Measurements from ENCODE around the gene CFAP299. TPM values are rescaled to one million over a fixed set of nuclear protein-coding genes. Genes with fewer than 3 reads are reported as not detected.

Gene CFAP299
- total RNA-seq, 1 experiment from 2014 or later, result not detected

GRCh38 chr4:80956421-80956820, 620.9 kb downstream of the CFAP299 start:
- intact Hi-C loops (cut with micrococcal nuclease), result no loop called here
- Histone ChIP-seq H3K9me3 (ENCODE audit: control insufficient read depth in 1 of 2, insufficient read depth in 1 of 2, low read depth in 1 of 2, low read length in 2 of 2) (no peaks in the 10 kb centered on the region), H3K36me3 (ENCODE audit: control insufficient read depth in 1 of 2, insufficient read depth in 2 of 2, low read length in 2 of 2) (no peaks in the 10 kb centered on the region), H3K9me2 (ENCODE audit: insufficient read depth) (no peaks in the 10 kb centered on the region), H2AFZ (ENCODE audit: low read depth, low read length, poor library complexity, severe bottlenecking) (no peak overlapping the region), H3K4me2 (ENCODE audit: low read length) (no peak overlapping the region), H3K9ac (ENCODE audit: low read length) (no peak overlapping the region), H3K27me3 (ENCODE audit: insufficient read depth, low read length) (peaks cover 31% of the 10 kb centered on the region), H3K27ac (ENCODE audit: low read depth, low read length) (no peak overlapping the region), H3K79me2 (ENCODE audit: insufficient read depth, low read length) (no peaks in the 10 kb centered on the region), H3K4me3 (replicated peaks in 1 of 2; ENCODE audit: low read depth in 1 of 2, low read length in 2 of 2) (no peak overlapping the region), H4K20me1 (ENCODE audit: insufficient read depth) (no peaks in the 10 kb centered on the region), H3K4me1 (ENCODE audit: control insufficient read depth in 1 of 2, insufficient read depth in 2 of 2, low read length in 2 of 2) (no peaks in the 10 kb centered on the region)
- TF ChIP-seq ZFX (IDR thresholded peaks at IDR 0.05), result no peak
- TF ChIP-seq TCF7L2 (IDR thresholded peaks at IDR 0.05; ENCODE audit: borderline replicate concordance, extremely low read depth, insufficient read depth, insufficient read length), result no peak
- TF ChIP-seq SP1 (IDR thresholded peaks at IDR 0.05; ENCODE audit: low read depth), result no peak
- TF ChIP-seq ZNF274 (IDR thresholded peaks at IDR 0.05; ENCODE audit: low read depth, low read length), result no peak
- TF ChIP-seq MAX (IDR thresholded peaks at IDR 0.05), result no peak
- no peak for TF ChIP-seq RAD21 (IDR thresholded peaks at IDR 0.05; ENCODE audit: low read depth)
- no peak for TF ChIP-seq EZH2 (IDR thresholded peaks at IDR 0.05)
- no peak for TF ChIP-seq SIN3A (IDR thresholded peaks at IDR 0.05; ENCODE audit: low read depth)
- TF ChIP-seq YY1 (IDR thresholded peaks at IDR 0.05; ENCODE audit: extremely low read depth, insufficient replicate concordance, low read depth, low read length), result no peak
- no peak for TF ChIP-seq POLR2AphosphoS5 (IDR thresholded peaks at IDR 0.05; ENCODE audit: low read depth, low read length)
- ChIA-PET RAD21 (ENCODE audit: low non-redundant PET in 1 of 2, low total read pairs in 2 of 2, uncharacterized antibody in 2 of 2, unreplicated experiment in 2 of 2) (no interaction called here), POLR2A (no interaction called here), CTCF (no interaction called here)
- no peak for ATAC-seq
- no peak for DNase-seq (ENCODE audit: low read depth, low spot score)
- BruUV-seq (replicated peaks), result no TSS peak

DNA sequence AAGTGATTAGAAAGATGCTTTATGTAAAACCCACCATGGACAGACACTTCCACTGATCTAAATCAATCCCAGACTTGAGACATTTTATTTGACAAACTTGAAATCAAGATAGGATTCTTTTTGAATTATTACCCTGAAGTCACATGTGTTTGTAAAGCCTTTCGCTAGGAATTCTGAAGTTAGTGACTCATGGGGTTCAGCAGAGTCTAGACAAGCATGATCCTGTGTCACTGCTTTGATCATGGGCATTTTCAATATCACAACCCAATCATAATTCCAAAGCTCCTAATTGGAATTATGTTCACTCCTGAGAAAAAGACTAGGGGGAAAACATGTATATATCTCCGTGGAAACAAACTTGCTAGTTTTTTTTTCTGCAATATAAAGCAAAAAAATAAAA, 627.5 kb downstream of the CFAP299 start:
- H3K27me3 ChIP-seq (ENCODE audit: insufficient read depth, low read length), result peaks cover 20% of the 10 kb centered on the region
- no peaks in the 10 kb centered on the region for H3K4me1 ChIP-seq (ENCODE audit: control insufficient read depth in 1 of 2, insufficient read depth in 2 of 2, low read length in 2 of 2)
- intact Hi-C loops (cut with micrococcal nuclease), result no loop called here
- ChIA-PET RAD21 (ENCODE audit: low non-redundant PET in 1 of 2, low total read pairs in 2 of 2, uncharacterized antibody in 2 of 2, unreplicated experiment in 2 of 2) (no interaction called here), CTCF (interaction anchor here (0.6 kb wide), 1 partner anchor 1171 kb away, joined by 3 read pairs; no protein-coding TSS in a partner anchor), POLR2A (no interaction called here)
- H3K27ac ChIP-seq (ENCODE audit: low read depth, low read length), result no peak overlapping the region
- no peak overlapping the region for H3K9ac ChIP-seq (ENCODE audit: low read length)
- no peak for ATAC-seq
- no peak for DNase-seq (ENCODE audit: low read depth, low spot score)
- H2AFZ ChIP-seq (ENCODE audit: low read depth, low read length, poor library complexity, severe bottlenecking), result no peak overlapping the region
- no peaks in the 10 kb centered on the region for H3K9me2 ChIP-seq (ENCODE audit: insufficient read depth)
- H3K9me3 ChIP-seq (ENCODE audit: control insufficient read depth in 1 of 2, insufficient read depth in 1 of 2, low read depth in 1 of 2, low read length in 2 of 2), result no peaks in the 10 kb centered on the region
- H3K4me3 ChIP-seq (replicated peaks in 1 of 2; ENCODE audit: low read depth in 1 of 2, low read length in 2 of 2), result no peak overlapping the region
- H4K20me1 ChIP-seq (ENCODE audit: insufficient read depth), result no peaks in the 10 kb centered on the region; the same call in 1 of the 2 replicates
- H3K4me2 ChIP-seq (ENCODE audit: low read length), result no peak overlapping the region
- H3K36me3 ChIP-seq (ENCODE audit: control insufficient read depth in 1 of 2, insufficient read depth in 2 of 2, low read length in 2 of 2), result no peaks in the 10 kb centered on the region
- TF ChIP-seq CTCF (IDR thresholded peaks at IDR 0.05 in 2 of 3, conservative IDR thresholded peaks at IDR 0.05 in 1 of 3; ENCODE audit: borderline replicate concordance in 1 of 3, insufficient read depth in 1 of 3, low read depth in 2 of 3, low read length in 2 of 3) (no peak), SP1 (IDR thresholded peaks at IDR 0.05; ENCODE audit: low read depth) (no peak), EZH2phosphoT487 (IDR thresholded peaks at IDR 0.05; ENCODE audit: borderline replicate concordance) (no peak), SRF (IDR thresholded peaks at IDR 0.05; ENCODE audit: low read depth) (no peak), EZH2 (IDR thresholded peaks at IDR 0.05) (no peak), RAD21 (IDR thresholded peaks at IDR 0.05; ENCODE audit: low read depth) (no peak), EGR1 (IDR thresholded peaks at IDR 0.05; ENCODE audit: low read depth) (no peak), FOSL1 (IDR thresholded peaks at IDR 0.05; ENCODE audit: low read depth) (no peak), CBX3 (IDR thresholded peaks at IDR 0.05; ENCODE audit: low read depth) (no peak), CEBPB (IDR thresholded peaks at IDR 0.05; ENCODE audit: low read depth) (no peak), YY1 (IDR thresholded peaks at IDR 0.05; ENCODE audit: extremely low read depth, insufficient replicate concordance, low read depth, low read length) (no peak)
- BruUV-seq (replicated peaks), result no TSS peak
- H3K79me2 ChIP-seq (ENCODE audit: insufficient read depth, low read length), result no peaks in the 10 kb centered on the region

All from HCT116 (cell line).